H7 (cell line): Measurements from ENCODE around the gene SETBP1. TPM values are rescaled to one million over a fixed set of nuclear protein-coding genes. Genes with fewer than 3 reads are reported as not detected.

Source experiments
- DNase-seq: peaks from one replicate; pipeline ENCODE4 v3.0.0; 2012
- H3K27me3 ChIP-seq: 2 replicates; pipeline ENCODE4 v1.6.0; 2011; ENCODE audit warnings: mild to moderate bottlenecking, low read length; ENCODE audit not compliant: control insufficient read depth, insufficient read depth
- H3K36me3 ChIP-seq: replicated peaks from 2 replicates; pipeline ENCODE4 v1.5.1; 2011; ENCODE audit warnings: low read length; ENCODE audit not compliant: control insufficient read depth, insufficient read depth
- H3K4me3 ChIP-seq: 2 replicates; pipeline ENCODE4 v1.5.1; 2011; ENCODE audit warnings: low read depth, mild to moderate bottlenecking, control low read depth, low read length, moderate library complexity; ENCODE audit not compliant: insufficient read depth
- total RNA-seq: library from RNA; depleted of rRNA; stranded (reverse); fragments of >200 nt; shearing (Covaris generic); gene quantifications from 2 replicates; pipeline ENCODE4 v1.2.3, GENCODE V29; 2014

The SETBP1 gene
- total RNA-seq, 1 experiment from 2014 or later, result 1.8 TPM

DNA sequence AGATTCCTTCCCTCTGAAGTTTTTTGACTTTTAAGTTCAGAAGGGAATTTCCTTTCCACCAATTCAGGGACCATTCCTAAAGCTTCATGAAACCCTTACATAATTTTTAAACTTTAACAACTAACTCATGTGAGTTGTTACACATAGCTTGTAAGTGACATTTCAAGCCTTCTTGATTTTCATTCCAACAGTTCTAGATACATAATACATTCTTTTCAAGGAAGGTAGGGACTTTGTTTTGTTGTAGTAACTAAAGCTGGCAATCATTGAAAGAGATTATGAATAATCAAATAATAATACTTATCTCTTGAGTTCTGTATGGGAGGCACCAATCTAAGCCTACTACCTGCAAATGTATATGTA is 45.4 kb downstream of the SETBP1 start:
- Histone ChIP-seq H3K4me3 (no peak overlapping the region), H3K27me3 (no peaks in the 10 kb centered on the region), H3K36me3 (no peaks in the 10 kb centered on the region)
- DNase-seq, result no peak

DNA sequence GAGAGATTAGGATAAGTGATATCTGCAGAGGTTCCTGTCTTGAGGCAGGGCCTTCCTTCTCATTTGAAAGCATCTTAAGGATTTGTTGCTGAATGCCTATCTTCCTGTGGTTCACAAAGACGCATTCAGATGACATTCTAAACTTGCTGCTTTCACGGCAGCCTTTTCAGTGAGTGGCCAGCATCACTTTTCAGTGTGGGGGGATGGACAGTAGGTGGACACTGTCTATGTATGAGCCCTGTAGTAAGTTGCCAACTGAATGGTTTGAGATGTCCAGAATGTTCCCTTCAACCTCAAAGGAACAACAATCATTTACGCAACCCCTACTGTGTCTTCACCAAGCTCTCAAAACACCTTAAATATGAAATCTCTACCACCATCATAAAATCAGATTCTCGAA is 46.6 kb downstream of the SETBP1 start:
- no peak for DNase-seq
- Histone ChIP-seq H3K27me3 (no peaks in the 10 kb centered on the region), H3K4me3 (no peak overlapping the region), H3K36me3 (no peaks in the 10 kb centered on the region)

DNA sequence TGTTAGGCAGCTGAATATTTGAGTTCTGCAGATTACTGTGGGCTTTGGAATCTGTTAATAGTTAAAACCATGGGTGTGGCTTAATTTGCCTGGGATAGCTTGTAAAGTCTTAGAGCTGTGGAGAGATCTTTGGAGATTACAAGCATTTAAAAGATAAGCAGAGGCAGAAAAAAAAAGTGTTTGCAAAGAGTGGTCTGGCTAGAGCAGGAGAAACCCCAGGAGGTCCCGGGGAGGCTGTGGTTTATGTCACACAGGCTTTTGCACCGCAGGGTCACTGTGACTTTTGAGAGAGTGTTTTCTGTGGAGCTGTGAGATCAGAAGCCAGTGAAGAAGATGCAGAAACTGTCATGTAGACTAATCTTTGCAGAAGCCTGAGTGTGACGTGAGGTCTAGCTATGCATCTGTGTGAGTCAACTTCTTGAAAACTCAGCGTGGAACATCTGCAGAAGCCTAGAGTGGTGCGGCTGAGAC is 49.0 kb downstream of the SETBP1 start:
- no peak overlapping the region for H3K4me3 ChIP-seq

DNA sequence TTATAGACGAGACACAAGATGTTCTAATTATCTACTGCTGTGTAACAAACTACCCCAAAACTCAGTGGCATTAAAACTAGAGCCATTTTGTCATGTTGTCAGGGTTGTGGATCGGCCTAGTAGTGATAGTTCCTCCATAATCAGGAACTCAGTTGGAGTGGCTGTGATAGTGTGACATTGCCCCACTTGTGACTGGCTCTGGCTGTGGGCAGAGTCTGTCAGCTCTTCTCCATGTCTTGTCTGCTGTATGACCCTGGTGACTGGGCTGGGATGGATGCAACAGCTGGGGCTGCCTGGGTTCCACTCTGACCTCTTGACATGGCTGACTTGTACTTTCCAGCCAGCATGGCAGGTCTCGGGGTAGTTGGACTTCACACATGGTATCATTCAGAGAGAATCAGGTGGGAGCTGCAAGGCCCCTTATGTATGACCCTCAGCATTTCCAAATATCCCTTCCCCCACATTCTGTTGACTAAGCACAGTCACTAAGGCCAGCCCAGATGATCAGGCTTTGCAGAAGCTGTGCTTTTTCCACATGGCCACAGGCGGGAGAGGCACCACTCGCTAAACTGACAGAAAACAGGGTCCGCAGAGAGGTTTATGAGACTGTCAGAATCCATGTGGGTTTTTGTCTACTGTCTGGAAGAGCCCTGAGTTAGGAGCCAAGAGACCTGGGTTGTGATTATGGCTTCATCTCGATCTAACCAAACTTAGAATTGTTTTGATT is 50.3 kb downstream of the SETBP1 start:
- DNase-seq, result no peak
- no peaks in the 10 kb centered on the region for H3K27me3 ChIP-seq
- no peaks in the 10 kb centered on the region for H3K36me3 ChIP-seq
- H3K4me3 ChIP-seq, result no peak overlapping the region

More for the DNA sequence above, 49.0 kb downstream of the SETBP1 start:
- no peaks in the 10 kb centered on the region for H3K27me3 ChIP-seq
- no peaks in the 10 kb centered on the region for H3K36me3 ChIP-seq
- DNase-seq, result no peak

DNA sequence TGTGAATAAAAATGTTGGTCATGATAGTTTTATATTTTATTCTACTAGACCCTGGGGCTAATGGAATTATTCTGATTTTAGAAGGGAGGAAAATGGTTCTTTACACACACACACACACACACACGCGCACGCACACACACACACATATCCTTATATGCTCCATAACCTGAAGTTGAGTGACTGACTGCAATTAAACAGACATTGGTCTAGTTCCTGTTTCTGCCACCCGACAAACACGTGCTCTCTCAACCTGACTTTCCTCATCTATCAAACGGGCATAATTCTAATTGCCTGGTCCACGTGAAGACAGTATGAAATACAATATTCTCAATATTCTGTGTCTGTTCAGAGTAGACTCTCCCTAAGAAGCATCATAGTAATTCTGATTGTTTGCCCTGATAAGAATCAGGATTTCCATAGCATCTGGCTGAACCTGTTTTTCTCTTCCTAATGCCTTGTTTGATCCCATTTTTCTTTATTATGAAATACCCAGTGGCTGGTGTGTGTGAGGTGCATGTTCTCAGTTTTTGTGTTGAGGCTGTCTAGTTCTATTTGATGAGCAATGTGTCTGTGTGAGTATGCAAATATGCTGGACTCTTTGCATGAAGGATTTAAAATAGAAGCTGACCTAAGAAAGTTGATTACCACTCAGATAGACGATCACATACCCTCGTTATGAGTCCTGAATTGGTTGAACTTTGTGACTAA is 51.0 kb downstream of the SETBP1 start:
- no peak for DNase-seq
- no peaks in the 10 kb centered on the region for H3K27me3 ChIP-seq
- H3K36me3 ChIP-seq, result no peaks in the 10 kb centered on the region
- no peak overlapping the region for H3K4me3 ChIP-seq

DNA sequence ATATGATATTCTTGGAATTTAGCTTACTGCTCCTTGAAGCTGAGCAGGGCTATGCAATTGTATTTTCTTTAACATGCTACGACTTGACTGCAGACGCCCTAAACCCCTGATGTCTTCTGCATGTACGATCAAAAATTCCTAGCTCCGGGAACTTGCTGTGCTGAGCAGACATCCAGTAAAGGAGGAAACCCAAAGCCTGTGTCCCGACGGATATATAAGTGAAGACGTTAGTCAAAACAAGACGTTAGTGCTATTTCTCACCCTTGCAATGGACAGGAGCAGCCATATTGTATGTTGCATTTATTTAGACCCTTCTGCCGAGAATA is 51.5 kb downstream of the SETBP1 start:
- Histone ChIP-seq H3K36me3 (no peaks in the 10 kb centered on the region), H3K4me3 (no peak overlapping the region)
- DNase-seq, result no peak

DNA sequence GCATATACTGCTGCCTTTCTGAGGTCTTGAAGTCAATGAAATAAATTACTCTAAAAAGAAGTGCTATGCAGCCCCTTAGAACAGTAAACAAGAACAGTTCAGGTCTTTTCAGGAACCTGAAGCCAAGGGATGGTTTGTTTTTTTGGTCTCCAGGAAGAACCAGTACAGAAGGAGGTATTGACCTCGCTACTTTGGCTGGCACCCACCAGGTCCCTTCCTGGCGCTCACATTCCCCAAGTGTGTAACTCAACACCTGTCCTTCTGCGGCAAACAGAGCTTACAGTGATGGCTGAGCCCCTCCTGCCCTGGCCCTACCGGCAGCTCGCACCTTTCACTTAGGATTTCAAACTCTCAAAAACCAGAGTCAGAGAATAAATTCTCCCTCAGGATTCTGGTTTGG is 51.9 kb downstream of the SETBP1 start:
- DNase-seq, result no peak
- Histone ChIP-seq H3K36me3 (no peaks in the 10 kb centered on the region), H3K4me3 (no peak overlapping the region), H3K27me3 (no peaks in the 10 kb centered on the region)

More for the DNA sequence above, 51.5 kb downstream of the SETBP1 start:
- no peaks in the 10 kb centered on the region for H3K27me3 ChIP-seq

DNA sequence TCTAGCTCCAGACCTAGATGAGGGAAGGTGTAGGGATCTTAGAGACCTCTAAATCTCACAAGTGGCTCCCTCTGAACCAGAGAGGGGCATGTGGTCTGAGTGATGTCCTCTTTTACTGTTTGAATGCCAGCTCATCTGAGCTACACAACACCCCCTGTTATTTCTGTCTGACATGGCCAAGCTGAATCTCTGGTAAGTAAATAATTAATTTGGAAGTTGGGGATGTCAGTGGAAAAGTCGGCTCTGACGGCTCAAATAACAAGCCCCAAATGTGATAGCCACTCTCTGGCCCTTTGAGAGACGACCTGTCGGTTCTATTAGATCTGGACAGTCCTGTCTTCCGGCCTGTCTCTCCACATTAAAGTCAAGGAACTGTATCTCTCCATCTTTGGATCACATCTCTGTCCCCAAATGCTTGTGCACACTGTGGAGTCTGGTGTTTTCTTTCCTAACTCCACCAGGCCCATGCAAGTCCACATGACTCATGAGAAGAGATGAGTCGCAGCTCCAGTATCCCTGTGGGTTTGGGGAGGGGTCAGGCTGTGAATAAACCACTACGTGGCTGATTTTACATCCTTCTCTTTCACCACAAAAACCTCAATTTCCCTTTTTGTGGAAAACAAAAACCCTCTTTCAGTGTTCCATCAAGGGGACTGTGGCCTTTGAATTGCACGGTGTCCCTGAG is 52.5 kb downstream of the SETBP1 start:
- H3K4me3 ChIP-seq, result no peak overlapping the region
- H3K27me3 ChIP-seq, result no peaks in the 10 kb centered on the region
- H3K36me3 ChIP-seq, result no peaks in the 10 kb centered on the region
- no peak for DNase-seq

DNA sequence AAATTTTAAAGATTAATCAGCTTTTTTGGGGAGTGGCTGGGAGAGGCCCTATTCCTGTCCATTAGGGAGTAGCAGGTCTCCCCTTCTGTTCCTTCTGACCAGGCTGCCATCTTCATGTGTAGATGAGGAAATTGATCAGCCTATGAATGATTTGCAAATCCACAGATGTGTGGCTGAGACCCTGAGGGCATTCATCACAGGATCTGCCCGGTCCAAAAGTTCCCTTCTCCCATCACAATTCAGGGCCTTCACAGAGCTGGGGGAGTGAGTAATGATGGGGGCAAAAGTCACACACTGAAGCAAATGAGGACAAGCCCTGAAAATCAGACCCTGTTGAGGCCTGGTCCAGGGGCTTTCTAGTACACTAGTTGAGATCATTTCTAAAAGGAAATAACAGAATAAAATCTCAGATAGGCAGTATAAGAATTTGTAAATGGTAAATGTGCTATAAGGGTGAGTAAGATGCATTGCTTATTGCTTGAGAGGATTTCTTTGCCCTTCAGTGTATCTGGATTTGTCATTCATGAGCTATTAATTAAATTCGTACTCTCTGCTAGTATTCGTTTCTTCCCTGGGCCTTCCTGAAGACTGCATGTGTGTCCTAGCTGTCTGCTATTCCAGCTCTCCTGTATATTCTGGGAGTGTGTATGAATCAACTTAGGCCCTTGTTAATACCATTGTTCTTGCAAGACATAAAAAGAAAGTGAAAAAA is 53.2 kb downstream of the SETBP1 start:
- no peak overlapping the region for H3K4me3 ChIP-seq
- no peaks in the 10 kb centered on the region for H3K27me3 ChIP-seq
- no peaks in the 10 kb centered on the region for H3K36me3 ChIP-seq
- no peak for DNase-seq

DNA sequence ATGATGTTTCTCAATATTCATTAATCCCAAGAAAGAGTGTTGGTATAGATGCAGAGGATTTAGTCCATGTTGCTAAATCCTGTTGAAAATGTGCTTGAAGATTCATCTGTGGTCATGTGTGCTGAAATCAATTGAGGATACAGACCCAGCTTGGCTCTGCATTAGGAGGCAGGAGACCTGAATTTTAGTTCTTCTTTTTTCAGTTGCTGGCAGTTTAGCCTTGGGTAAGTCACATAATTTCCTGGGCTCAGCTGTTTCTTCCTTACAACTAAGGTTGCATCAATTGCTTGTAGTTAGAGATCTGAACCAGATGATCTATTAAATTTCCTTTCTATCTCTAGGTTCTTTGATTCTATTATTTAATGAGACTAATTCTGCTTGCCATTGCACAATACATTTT is 54.4 kb downstream of the SETBP1 start:
- no peaks in the 10 kb centered on the region for H3K36me3 ChIP-seq
- DNase-seq, result no peak
- H3K27me3 ChIP-seq, result no peaks in the 10 kb centered on the region

DNA sequence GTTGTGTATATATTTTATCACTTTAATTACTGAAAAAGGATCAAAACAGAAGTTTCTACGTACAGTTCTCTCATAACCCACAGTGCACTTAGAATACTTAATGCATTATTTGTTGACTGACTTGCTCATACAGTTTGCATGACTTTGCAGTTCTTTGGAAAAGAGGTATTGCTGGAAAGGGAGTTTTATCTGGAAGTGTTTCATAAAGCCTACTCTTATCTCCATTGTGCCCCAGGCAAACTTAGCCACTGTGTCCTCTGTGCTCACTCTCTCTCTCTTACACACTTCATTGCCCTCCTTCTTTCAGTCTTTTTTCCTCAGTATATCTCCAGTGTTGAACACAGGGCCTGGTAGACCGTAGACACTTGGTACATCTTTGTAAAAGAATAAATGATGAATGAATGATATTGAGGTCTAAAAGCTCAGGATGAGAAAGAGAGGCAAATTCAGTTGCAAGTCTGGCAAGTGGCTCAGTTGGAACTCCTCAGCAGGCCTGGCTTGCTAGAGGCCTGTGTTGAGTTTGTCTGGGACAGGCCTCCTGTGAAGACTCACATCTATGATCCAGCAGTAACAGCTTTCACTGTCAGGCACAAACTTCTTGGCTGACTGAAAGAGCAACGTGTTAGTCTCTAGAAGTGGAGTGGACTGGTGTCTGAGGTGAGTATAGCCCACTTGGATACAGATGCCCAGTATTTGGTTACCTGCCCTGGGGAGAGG is 56.1 kb downstream of the SETBP1 start:
- no peaks in the 10 kb centered on the region for H3K36me3 ChIP-seq
- DNase-seq, result no peak
- H3K27me3 ChIP-seq, result no peaks in the 10 kb centered on the region
- H3K4me3 ChIP-seq, result no peak overlapping the region

More for the DNA sequence above, 54.4 kb downstream of the SETBP1 start:
- H3K4me3 ChIP-seq, result no peak overlapping the region

DNA sequence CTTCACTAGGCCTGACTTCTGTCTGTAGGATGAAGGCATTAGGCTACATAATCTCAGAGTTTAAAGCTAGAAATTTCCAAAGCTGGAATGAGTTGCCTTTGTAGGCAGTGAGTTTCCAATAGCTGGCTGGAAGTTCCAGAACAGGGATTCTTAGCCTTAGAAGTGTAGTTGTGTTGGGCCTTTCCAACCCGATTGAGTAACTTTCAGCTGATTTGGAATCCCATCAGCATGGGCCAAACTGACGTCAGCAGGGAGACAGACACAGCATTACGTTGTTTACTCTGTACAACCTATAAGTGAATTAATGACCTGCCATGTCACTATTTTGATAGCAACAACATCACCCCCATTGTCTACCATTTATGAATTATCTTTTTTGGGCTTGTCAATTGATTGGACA is 56.9 kb downstream of the SETBP1 start:
- no peak overlapping the region for H3K4me3 ChIP-seq
- no peak for DNase-seq
- H3K27me3 ChIP-seq, result no peaks in the 10 kb centered on the region
- H3K36me3 ChIP-seq, result no peaks in the 10 kb centered on the region

DNA sequence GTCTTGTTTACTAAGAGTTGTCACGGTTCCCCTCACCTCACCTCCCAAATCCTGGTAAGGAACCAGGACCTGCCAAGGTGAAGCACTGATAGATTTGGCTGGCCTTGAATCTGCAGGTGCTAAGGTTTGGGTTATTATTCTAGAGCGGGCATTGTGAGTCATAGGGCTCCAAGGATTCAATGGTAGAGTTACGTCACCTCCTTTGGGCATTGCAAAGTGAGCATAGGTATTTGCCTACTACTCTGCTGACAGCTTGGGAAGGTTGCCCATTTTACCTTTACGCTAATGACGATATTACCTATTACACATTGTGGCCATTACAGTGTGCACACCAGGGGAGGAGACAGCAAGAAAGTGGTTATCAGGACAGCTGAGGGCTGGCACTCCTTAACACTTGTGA is 59.3 kb downstream of the SETBP1 start:
- DNase-seq, result no peak
- Histone ChIP-seq H3K4me3 (no peak overlapping the region), H3K36me3 (no peaks in the 10 kb centered on the region), H3K27me3 (no peaks in the 10 kb centered on the region; the same call in 1 of the 2 replicates)

DNA sequence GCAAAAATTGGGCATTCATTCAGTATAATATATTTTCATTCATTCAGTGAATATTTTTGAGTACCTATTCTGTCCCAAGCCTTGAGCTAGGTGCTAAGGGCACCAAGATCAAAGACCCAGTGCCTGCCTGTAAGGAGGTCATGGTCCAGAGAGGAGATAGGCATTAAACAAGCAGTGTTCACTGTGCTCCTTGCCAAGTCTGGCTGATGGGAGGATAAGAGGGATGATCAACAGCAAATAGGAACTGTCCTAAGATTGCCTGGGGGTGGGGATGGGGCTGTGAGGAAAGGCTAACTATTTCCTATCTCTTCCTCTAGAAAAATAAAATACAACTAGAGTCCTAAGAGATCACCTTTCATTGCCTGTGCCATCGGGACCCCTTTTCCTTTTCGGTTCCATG is 60.4 kb downstream of the SETBP1 start:
- no peaks in the 10 kb centered on the region; the same call in 1 of the 2 replicates for H3K27me3 ChIP-seq
- no peak overlapping the region for H3K4me3 ChIP-seq
- no peak for DNase-seq

More for the DNA sequence above, 60.4 kb downstream of the SETBP1 start:
- H3K36me3 ChIP-seq, result no peaks in the 10 kb centered on the region
